Measurements from ENCODE around the gene MLF2. TPM values are rescaled to one million over a fixed set of nuclear protein-coding genes. Genes with fewer than 3 reads are reported as not detected.
A peak's percentile ranks its signal among the peaks of the same experiment; 100 is the strongest.

MLF2 gene
- total and polyA plus RNA-seq, 9 of the 15 experiments (the other 6 are each of a cell fraction or from before 2014, with no cell fraction given), result 11.4 to 190 (median 139) TPM

- POLR2A ChIA-PET, result interaction anchor here (0.7 to 1.6 kb wide), 3 partner anchors 9 to 60 kb away, joined by 3 to 6 read pairs (median 3); partner anchors contain the start of gene COPS7A
- no peak overlapping the region for H3K27ac ChIP-seq (ENCODE audit: extremely low read depth, low read depth, low read length)
- TF ChIP-seq BCL6 (CRISPR knock-in tag; IDR thresholded peaks at IDR 0.05) (no peak), EGR1 (conservative IDR thresholded peaks at IDR 0.05) (0 out of 2 replicates have a peak, but pooled peaks have one; percentile 22)
- H3K4me2 ChIP-seq (ENCODE audit: insufficient read depth, low read length), result no peak overlapping the region
- no peak for FAIRE-seq
- 57% methylated on average over 9 of the region's 60 CpGs for WGBS (ENCODE audit: insufficient coverage, low coverage, missing lambda C conversion rate)
- H3K79me2 ChIP-seq (ENCODE audit: control insufficient read depth, insufficient read depth, low read length), result peaks cover 7% of the 10 kb centered on the region
- in situ Hi-C loops (cut with MboI) (no loop called here), intact Hi-C loops (cut with micrococcal nuclease) (no loop called here)
- no peak for ATAC-seq
- no peak overlapping the region for H3K4me3 ChIP-seq
- peak in 1 of 4 experiments; percentile 3 for DNase-seq (ENCODE audit: extremely low read depth in 1 of 4, low spot score in 3 of 4)
- no peaks in the 10 kb centered on the region for H3K9me1 ChIP-seq (ENCODE audit: control insufficient read depth, insufficient read depth, low read length)
- H2AFZ ChIP-seq (ENCODE audit: low read depth, low read length), result no peak overlapping the region
- peaks cover 27% of the 10 kb centered on the region; the same call in 2 of the 3 replicates for H3K36me3 ChIP-seq (ENCODE audit: control insufficient read depth, insufficient read depth, low read length)
- no TSS peak for BruUV-seq (replicated peaks)
- peaks cover 7 to 43% of the 10 kb centered on the region in 2 experiments; a peak in 4 of 5 replicates for H3K4me1 ChIP-seq (replicated peaks in 1 of 2; ENCODE audit: control insufficient read depth in 2 of 2, insufficient read depth in 2 of 2, low read length in 2 of 2)
- CTCF ChIA-PET (ENCODE audit: low intra/inter-chr PET ratio), result no interaction called here
- no peak overlapping the region; a peak in 1 of 4 replicates for H3K9ac ChIP-seq (ENCODE audit: insufficient read depth in 1 of 2, low read depth in 2 of 2, low read length in 2 of 2)
- H3K9me3 ChIP-seq (replicated peaks; ENCODE audit: control insufficient read depth, insufficient read depth, low read depth, low read length), result no peaks in the 10 kb centered on the region
- no peaks in the 10 kb centered on the region for H4K20me1 ChIP-seq (replicated peaks; ENCODE audit: control insufficient read depth, insufficient read depth, low read length)
- no peaks in the 10 kb centered on the region; a peak in 1 of 5 replicates for H3K27me3 ChIP-seq (ENCODE audit: control insufficient read depth in 2 of 2, insufficient read depth in 2 of 2, low read length in 2 of 2)
Measured at GRCh38 chr12:6773590-6774351, 20.8 kb upstream of the MLF2 start.

- 0 out of 2 replicates have a peak, but pooled peaks have one; percentile 21 for TF ChIP-seq POLR2G (IDR thresholded peaks at IDR 0.05; ENCODE audit: low read depth, low read length)
- no peak for TF ChIP-seq ZBTB1 (CRISPR knock-in tag; IDR thresholded peaks at IDR 0.05; ENCODE audit: borderline replicate concordance, low read depth)
- in situ Hi-C loops (cut with MboI) (no loop called here), intact Hi-C loops (cut with micrococcal nuclease) (no loop called here)
- Histone ChIP-seq H3K27ac (ENCODE audit: extremely low read depth, low read depth, low read length) (no peak overlapping the region), H3K4me1 (replicated peaks in 1 of 2; ENCODE audit: control insufficient read depth in 2 of 2, insufficient read depth in 2 of 2, low read length in 2 of 2) (peaks cover 10 to 38% of the 10 kb centered on the region in 2 experiments; a peak in 4 of 5 replicates), H3K36me3 (ENCODE audit: control insufficient read depth, insufficient read depth, low read length) (peaks cover 32% of the 10 kb centered on the region; the same call in 2 of the 3 replicates), H3K4me3 (no peak overlapping the region), H3K9me1 (ENCODE audit: control insufficient read depth, insufficient read depth, low read length) (no peaks in the 10 kb centered on the region), H3K79me2 (ENCODE audit: control insufficient read depth, insufficient read depth, low read length) (peaks cover 16% of the 10 kb centered on the region), H3K9ac (ENCODE audit: insufficient read depth in 1 of 2, low read depth in 2 of 2, low read length in 2 of 2) (peak overlapping the region in 1 of 2 experiments; percentile 58; a peak in 1 of 4 replicates), H3K9me3 (replicated peaks; ENCODE audit: control insufficient read depth, insufficient read depth, low read depth, low read length) (no peaks in the 10 kb centered on the region), H2AFZ (ENCODE audit: low read depth, low read length) (no peak overlapping the region), H4K20me1 (replicated peaks; ENCODE audit: control insufficient read depth, insufficient read depth, low read length) (no peaks in the 10 kb centered on the region), H3K4me2 (ENCODE audit: insufficient read depth, low read length) (no peak overlapping the region), H3K27me3 (ENCODE audit: control insufficient read depth in 2 of 2, insufficient read depth in 2 of 2, low read length in 2 of 2) (no peaks in the 10 kb centered on the region; a peak in 1 of 5 replicates)
- BruUV-seq (replicated peaks), result no TSS peak
- POLR2A ChIA-PET, result interaction anchor here (0.6 to 1.0 kb wide), 4 partner anchors 50 to 352 kb away, joined by 3 read pairs; partner anchors contain the start of gene COPS7A
- ATAC-seq, result no peak
- WGBS (ENCODE audit: insufficient coverage, low coverage, missing lambda C conversion rate), result 56% methylated on average over 13 of the region's 21 CpGs
- CTCF ChIA-PET (ENCODE audit: low intra/inter-chr PET ratio), result no interaction called here
- FAIRE-seq, result no peak
- DNase-seq (ENCODE audit: extremely low read depth in 1 of 4, low spot score in 3 of 4), result no peak
Measured at GRCh38 chr12:6772726-6773589, 20.0 kb upstream of the MLF2 start.

Data from K562 (cell line).